MCF 10A (cell line): ENCODE measurements around the gene RNF144B. TPM values are rescaled to one million over a fixed set of nuclear protein-coding genes. Genes with fewer than 3 reads are reported as not detected.

Experiments used
- BruUV-seq: library from RNA; stranded (reverse); fragments of 400-500 nt; replicated peaks from 2 replicates; lab custom pipeline; 2021; lab: Mats Ljungman, UMichigan
- CTCF ChIA-PET: fragments of 300-600 bp; sonication (Branson Sonifier 250); formaldehyde crosslinking; extraction: SDS; loops from one replicate; lab custom pipeline; 2021; ENCODE audit warnings: antibody characterized with exemption, inconsistent platforms; lab: Yijun Ruan, JAX
- POLR2A ChIA-PET: fragments of 300-600, 350-650 bp; sonication (Branson Sonifier 250); formaldehyde crosslinking; extraction: SDS; loops from one replicate; lab custom pipeline; 2020; ENCODE audit warnings: antibody characterized with exemption, inconsistent platforms; lab: Yijun Ruan, JAX
- DNase-seq: peaks from one replicate; pipeline ENCODE4 v3.0.0-alpha.2; 2018; ENCODE audit not compliant: unreplicated experiment
- H3K27ac Mint-ChIP-seq: one replicate; pipeline ENCODE4 v1.8.0; 2022; ENCODE audit warnings: mild to moderate bottlenecking, low read depth, mixed read lengths; ENCODE audit not compliant: unreplicated experiment
- H3K27me3 Mint-ChIP-seq: one replicate; pipeline ENCODE4 v1.8.0; 2022; ENCODE audit warnings: mixed read lengths; ENCODE audit not compliant: insufficient read depth, unreplicated experiment
- H3K36me3 Mint-ChIP-seq: one replicate; pipeline ENCODE4 v1.8.0; 2022; ENCODE audit warnings: mild to moderate bottlenecking, moderate library complexity, mixed read lengths; ENCODE audit not compliant: insufficient read depth, unreplicated experiment
- H3K4me1 Mint-ChIP-seq: one replicate; pipeline ENCODE4 v1.8.0; 2022; ENCODE audit warnings: mixed read lengths; ENCODE audit not compliant: insufficient read depth, unreplicated experiment
- H3K4me3 Mint-ChIP-seq: one replicate; pipeline ENCODE4 v1.8.0; 2022; ENCODE audit warnings: mild to moderate bottlenecking, moderate library complexity, mixed read lengths; ENCODE audit not compliant: unreplicated experiment
- H3K9me3 Mint-ChIP-seq: one replicate; pipeline ENCODE4 v1.8.0; 2022; ENCODE audit warnings: mixed read lengths; ENCODE audit not compliant: unreplicated experiment
- CTCF ChIP-seq: fragments of 200-600 bp; IDR thresholded peaks from one replicate; pipeline ENCODE4 v1.8.0; 2022; ENCODE audit warnings: antibody characterized with exemption, mild to moderate bottlenecking; ENCODE audit not compliant: unreplicated experiment
- intact Hi-C: fragments of 100-400 bp; cut with micrococcal nuclease; formaldehyde crosslinking; loops from 2 replicates; pipeline ENCODE4 v1.14.1; 2022
- total RNA-seq: library from RNA; stranded (reverse); gene quantifications from 2 replicates; pipeline ENCODE4 v1.2.3, GENCODE V29; 2022

The RNF144B gene
- total RNA-seq, 1 experiment from 2014 or later: 57.9 TPM

- Mint-ChIP-seq H3K27ac (peak overlapping the region; percentile 73), H3K4me1 (peaks cover 32% of the 10 kb centered on the region), H3K27me3 (no peaks in the 10 kb centered on the region), H3K36me3 (peaks cover 24% of the 10 kb centered on the region), H3K9me3 (no peaks in the 10 kb centered on the region), H3K4me3 (peak overlapping the region; percentile 84)
- ChIA-PET CTCF (interaction anchor here (0.7 to 2.3 kb wide), 5 partner anchors 21 to 114 kb away, joined by 3 to 11 read pairs (median 4); no protein-coding TSS in a partner anchor), POLR2A (interaction anchor here (0.6 to 8.9 kb wide), 12 partner anchors 9 to 113 kb away, joined by 3 to 159 read pairs (median 20); no protein-coding TSS in a partner anchor)
- DNase-seq: no peak
- TF ChIP-seq CTCF: no peak
- BruUV-seq: no TSS peak
- intact Hi-C loops: no loop called here
Observed at GRCh38 chr6:18390476-18390875, 3.3 kb downstream of the RNF144B start.

GRCh38 chr6:18391023-18391422 lies 3.9 kb downstream of the RNF144B start:
- Mint-ChIP-seq H3K27me3 (no peaks in the 10 kb centered on the region), H3K27ac (peak overlapping the region; percentile 73), H3K36me3 (peaks cover 24% of the 10 kb centered on the region), H3K9me3 (no peaks in the 10 kb centered on the region), H3K4me1 (peaks cover 34% of the 10 kb centered on the region), H3K4me3 (peak overlapping the region; percentile 84)
- CTCF ChIA-PET: interaction anchor here (0.6 to 2.3 kb wide), 7 partner anchors 21 to 113 kb away, joined by 3 to 11 read pairs (median 4); no protein-coding TSS in a partner anchor
- BruUV-seq: no TSS peak
- no peak for DNase-seq
- POLR2A ChIA-PET: interaction anchor here (1.1 to 8.9 kb wide), 11 partner anchors 9 to 112 kb away, joined by 3 to 159 read pairs (median 31); no protein-coding TSS in a partner anchor
- no peak for TF ChIP-seq CTCF
- intact Hi-C loops: no loop called here

GRCh38 chr6:18392346-18392877 lies 5.3 kb downstream of the RNF144B start:
- ChIA-PET POLR2A (interaction anchor here (1.1 to 6.1 kb wide), 7 partner anchors 41 to 111 kb away, joined by 3 to 96 read pairs (median 9); no protein-coding TSS in a partner anchor), CTCF (interaction anchor here (2.3 to 5.0 kb wide), 2 partner anchors 68 to 112 kb away, joined by 11 to 23 read pairs; no protein-coding TSS in a partner anchor)
- no TSS peak for BruUV-seq
- no peak for DNase-seq
- H3K4me1 Mint-ChIP-seq: peaks cover 35% of the 10 kb centered on the region
- H3K27ac Mint-ChIP-seq: no peak overlapping the region
- H3K27me3 Mint-ChIP-seq: no peaks in the 10 kb centered on the region
- intact Hi-C loops: no loop called here
- TF ChIP-seq CTCF: no peak
- no peak overlapping the region for H3K4me3 Mint-ChIP-seq
- peaks cover 32% of the 10 kb centered on the region for H3K36me3 Mint-ChIP-seq
- H3K9me3 Mint-ChIP-seq: no peaks in the 10 kb centered on the region

GRCh38 chr6:18393698-18394097 lies 6.5 kb downstream of the RNF144B start:
- no peak overlapping the region for H3K27ac Mint-ChIP-seq
- peaks cover 40% of the 10 kb centered on the region for H3K4me1 Mint-ChIP-seq
- BruUV-seq: no TSS peak
- CTCF ChIA-PET: interaction anchor here (1.2 to 5.0 kb wide), 2 partner anchors 8 to 69 kb away, joined by 4 to 23 read pairs; no protein-coding TSS in a partner anchor
- H3K9me3 Mint-ChIP-seq: no peaks in the 10 kb centered on the region
- H3K27me3 Mint-ChIP-seq: no peaks in the 10 kb centered on the region
- intact Hi-C loops: no loop called here
- POLR2A ChIA-PET: interaction anchor here (0.6 to 2.4 kb wide), 10 partner anchors 11 to 1861 kb away, joined by 3 to 9 read pairs (median 4); no protein-coding TSS in a partner anchor
- no peak overlapping the region for H3K4me3 Mint-ChIP-seq
- peaks cover 35% of the 10 kb centered on the region for H3K36me3 Mint-ChIP-seq
- TF ChIP-seq CTCF: no peak
- DNase-seq: no peak
